GM19463 (cell line): ENCODE measurements around the gene TBC1D9.

Source experiments
- ATAC-seq: cut with Tn5 transposase; IDR thresholded peaks from one replicate; pipeline ENCODE4 v1.9.1; 2021; ENCODE audit warnings: mild to moderate bottlenecking, moderate library complexity; ENCODE audit not compliant: unreplicated experiment

The TBC1D9 gene

GRCh38 chr4:140697709-140698560, 58.2 kb downstream of the TBC1D9 start:
- ATAC-seq: no peak

GRCh38 chr4:140695483-140695882, 60.7 kb downstream of the TBC1D9 start:
- ATAC-seq: no peak

GRCh38 chr4:140693562-140693961, 62.6 kb downstream of the TBC1D9 start:
- ATAC-seq: no peak

GRCh38 chr4:140691369-140691768, 64.8 kb downstream of the TBC1D9 start:
- ATAC-seq: no peak

GRCh38 chr4:140690093-140690492, 66.1 kb downstream of the TBC1D9 start:
- ATAC-seq: no peak

- no peak for ATAC-seq
Observed at GRCh38 chr4:140689623-140690022, 66.6 kb downstream of the TBC1D9 start.

- ATAC-seq: no peak
Observed at GRCh38 chr4:140688711-140689598, 67.2 kb downstream of the TBC1D9 start.

- ATAC-seq: no peak
Observed at GRCh38 chr4:140686796-140687195, 69.4 kb downstream of the TBC1D9 start.

GRCh38 chr4:140684314-140684713, 71.9 kb downstream of the TBC1D9 start:
- no peak for ATAC-seq

GRCh38 chr4:140681201-140681600, 75.0 kb downstream of the TBC1D9 start:
- ATAC-seq: no peak

GRCh38 chr4:140680686-140681085, 75.5 kb downstream of the TBC1D9 start:
- no peak for ATAC-seq

- no peak for ATAC-seq
Observed at GRCh38 chr4:140679576-140679975, 76.6 kb downstream of the TBC1D9 start.

- no peak for ATAC-seq
Observed at GRCh38 chr4:140675599-140676231, 80.5 kb downstream of the TBC1D9 start.

- ATAC-seq: no peak
Observed at GRCh38 chr4:140673729-140674128, 82.5 kb downstream of the TBC1D9 start.

GRCh38 chr4:140672416-140672815, 83.8 kb downstream of the TBC1D9 start:
- ATAC-seq: no peak

GRCh38 chr4:140668111-140668510, 88.1 kb downstream of the TBC1D9 start:
- no peak for ATAC-seq

GRCh38 chr4:140666889-140667614, 89.1 kb downstream of the TBC1D9 start:
- no peak for ATAC-seq

GRCh38 chr4:140662082-140662869, 93.9 kb downstream of the TBC1D9 start:
- ATAC-seq: no peak

GRCh38 chr4:140661550-140661949, 94.6 kb downstream of the TBC1D9 start:
- no peak for ATAC-seq
